ENCODE results near the gene AZIN2. TPM values are rescaled to one million over a fixed set of nuclear protein-coding genes. Genes with fewer than 3 reads are reported as not detected.

AZIN2 gene
- total RNA-seq, 1 experiment from 2014 or later = 1.5 TPM

- Mint-ChIP-seq H3K27ac (ENCODE audit: unreplicated experiment) (peak overlapping the region; percentile 90), H3K36me3 (ENCODE audit: insufficient read depth, unreplicated experiment) (no peaks in the 10 kb centered on the region), H3K4me3 (ENCODE audit: unreplicated experiment) (peak overlapping the region; percentile 80), H3K27me3 (ENCODE audit: insufficient read depth, unreplicated experiment) (no peaks in the 10 kb centered on the region), H3K4me1 (ENCODE audit: low read depth, unreplicated experiment) (peaks cover 6% of the 10 kb centered on the region), H3K9me3 (ENCODE audit: unreplicated experiment) (peaks cover 12% of the 10 kb centered on the region)
- Histone ChIP-seq H3K27me3 (replicated peaks; ENCODE audit: control insufficient read depth, insufficient read depth, low read length) (no peaks in the 10 kb centered on the region), H3K9me3 (no peaks in the 10 kb centered on the region), H3K4me1 (no peaks in the 10 kb centered on the region), H3K4me3 (ENCODE audit: low read depth, low read length) (peak overlapping the region; percentile 77), H3K36me3 (ENCODE audit: control insufficient read depth, insufficient read depth, low read length) (no peaks in the 10 kb centered on the region)
- intact Hi-C loops (cut with micrococcal nuclease; ENCODE audit: unreplicated experiment) = loop anchor here (2.0 to 10.0 kb wide), 3 partner anchors 54 to 346 kb away; partner anchors contain the start of gene ZSCAN20
- BruUV-seq (replicated peaks) = no TSS peak
- DNase-seq = peak; percentile 94 to 97
- TF ChIP-seq, protein P1, sequence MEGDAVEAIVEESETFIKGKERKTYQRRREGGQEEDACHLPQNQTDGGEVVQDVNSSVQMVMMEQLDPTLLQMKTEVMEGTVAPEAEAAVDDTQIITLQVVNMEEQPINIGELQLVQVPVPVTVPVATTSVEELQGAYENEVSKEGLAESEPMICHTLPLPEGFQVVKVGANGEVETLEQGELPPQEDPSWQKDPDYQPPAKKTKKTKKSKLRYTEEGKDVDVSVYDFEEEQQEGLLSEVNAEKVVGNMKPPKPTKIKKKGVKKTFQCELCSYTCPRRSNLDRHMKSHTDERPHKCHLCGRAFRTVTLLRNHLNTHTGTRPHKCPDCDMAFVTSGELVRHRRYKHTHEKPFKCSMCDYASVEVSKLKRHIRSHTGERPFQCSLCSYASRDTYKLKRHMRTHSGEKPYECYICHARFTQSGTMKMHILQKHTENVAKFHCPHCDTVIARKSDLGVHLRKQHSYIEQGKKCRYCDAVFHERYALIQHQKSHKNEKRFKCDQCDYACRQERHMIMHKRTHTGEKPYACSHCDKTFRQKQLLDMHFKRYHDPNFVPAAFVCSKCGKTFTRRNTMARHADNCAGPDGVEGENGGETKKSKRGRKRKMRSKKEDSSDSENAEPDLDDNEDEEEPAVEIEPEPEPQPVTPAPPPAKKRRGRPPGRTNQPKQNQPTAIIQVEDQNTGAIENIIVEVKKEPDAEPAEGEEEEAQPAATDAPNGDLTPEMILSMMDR (IDR thresholded peaks at IDR 0.05; ENCODE audit: insufficient read depth in 1 of 2, low read depth in 1 of 2, low read length in 1 of 2, severe bottlenecking in 1 of 2, unreplicated experiment in 1 of 2) = peak; percentile 56 to 80
- POLR2A ChIA-PET = interaction anchor here (1.0 to 1.2 kb wide), 2 partner anchors 16 to 54 kb away, joined by 3 to 17 read pairs; partner anchors contain the start of gene TRIM62
- CTCF ChIA-PET = interaction anchor here (0.5 to 1.4 kb wide), 8 partner anchors 13 to 1187 kb away, joined by 3 to 19 read pairs (median 4); partner anchors contain the start of genes TRIM62 and ZSCAN20
Observed at GRCh38 chr1:33127001-33127823, 46.3 kb downstream of the AZIN2 start.

DNA sequence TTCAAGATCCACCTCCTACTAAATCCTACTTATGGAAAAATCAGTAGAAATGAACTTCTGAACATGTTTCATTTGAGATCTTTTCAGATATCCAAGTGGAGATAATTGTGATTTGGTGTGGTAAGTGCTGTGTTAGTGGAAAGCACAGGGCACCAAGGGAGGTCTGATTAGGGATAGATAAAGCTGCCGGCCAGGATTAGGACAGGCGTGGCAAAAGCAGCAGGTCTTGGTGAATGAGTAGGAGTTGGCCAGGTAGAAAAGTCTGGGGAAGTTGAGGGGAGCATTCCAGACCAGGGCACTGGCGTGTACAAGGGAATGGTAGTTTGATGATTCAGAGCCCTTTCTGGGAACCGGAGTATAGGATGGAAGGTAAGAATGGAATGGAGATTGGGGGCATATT lies 47.8 kb downstream of the AZIN2 start:
- H3K27me3 Mint-ChIP-seq (ENCODE audit: insufficient read depth, unreplicated experiment) = no peaks in the 10 kb centered on the region
- H3K9me3 Mint-ChIP-seq (ENCODE audit: unreplicated experiment) = peaks cover 12% of the 10 kb centered on the region
- intact Hi-C loops (cut with micrococcal nuclease; ENCODE audit: unreplicated experiment) = loop anchor here (10.0 kb wide), 1 partner anchor 236 kb away; no protein-coding TSS in a partner anchor
- no TSS peak for BruUV-seq (replicated peaks)
- TF ChIP-seq, protein P1 (IDR thresholded peaks at IDR 0.05; ENCODE audit: insufficient read depth in 1 of 2, low read depth in 1 of 2, low read length in 1 of 2, severe bottlenecking in 1 of 2, unreplicated experiment in 1 of 2) = no peak
- H3K4me3 ChIP-seq (ENCODE audit: low read depth, low read length) = no peak overlapping the region
- H3K4me1 Mint-ChIP-seq (ENCODE audit: low read depth, unreplicated experiment) = peaks cover 6% of the 10 kb centered on the region
- H3K4me3 Mint-ChIP-seq (ENCODE audit: unreplicated experiment) = no peak overlapping the region
- no peaks in the 10 kb centered on the region for H3K27me3 ChIP-seq (replicated peaks; ENCODE audit: control insufficient read depth, insufficient read depth, low read length)
- H3K4me1 ChIP-seq = no peaks in the 10 kb centered on the region
- ChIA-PET POLR2A (no interaction called here), CTCF (no interaction called here)
- H3K9me3 ChIP-seq = no peaks in the 10 kb centered on the region
- no peak overlapping the region for H3K27ac Mint-ChIP-seq (ENCODE audit: unreplicated experiment)
- H3K36me3 ChIP-seq (ENCODE audit: control insufficient read depth, insufficient read depth, low read length) = no peaks in the 10 kb centered on the region
- H3K36me3 Mint-ChIP-seq (ENCODE audit: insufficient read depth, unreplicated experiment) = no peaks in the 10 kb centered on the region
- no peak for DNase-seq

GRCh38 chr1:33130297-33130696 lies 49.3 kb downstream of the AZIN2 start:
- intact Hi-C loops (cut with micrococcal nuclease; ENCODE audit: unreplicated experiment) = no loop called here
- no peak overlapping the region for H3K4me3 Mint-ChIP-seq (ENCODE audit: unreplicated experiment)
- H3K9me3 Mint-ChIP-seq (ENCODE audit: unreplicated experiment) = peaks cover 8% of the 10 kb centered on the region
- ChIA-PET POLR2A (no interaction called here), CTCF (no interaction called here)
- H3K27ac Mint-ChIP-seq (ENCODE audit: unreplicated experiment) = no peak overlapping the region
- Histone ChIP-seq H3K36me3 (ENCODE audit: control insufficient read depth, insufficient read depth, low read length) (no peaks in the 10 kb centered on the region), H3K9me3 (no peaks in the 10 kb centered on the region), H3K4me3 (ENCODE audit: low read depth, low read length) (no peak overlapping the region), H3K27me3 (replicated peaks; ENCODE audit: control insufficient read depth, insufficient read depth, low read length) (no peaks in the 10 kb centered on the region), H3K4me1 (no peaks in the 10 kb centered on the region)
- peaks cover 6% of the 10 kb centered on the region for H3K4me1 Mint-ChIP-seq (ENCODE audit: low read depth, unreplicated experiment)
- no peaks in the 10 kb centered on the region for H3K36me3 Mint-ChIP-seq (ENCODE audit: insufficient read depth, unreplicated experiment)
- DNase-seq = no peak
- no peaks in the 10 kb centered on the region for H3K27me3 Mint-ChIP-seq (ENCODE audit: insufficient read depth, unreplicated experiment)
- BruUV-seq (replicated peaks) = no TSS peak
- TF ChIP-seq, protein P1 (IDR thresholded peaks at IDR 0.05; ENCODE audit: insufficient read depth in 1 of 2, low read depth in 1 of 2, low read length in 1 of 2, severe bottlenecking in 1 of 2, unreplicated experiment in 1 of 2) = no peak

Data from Caco-2 (cell line).